Endothelial cell of umbilical vein (primary cell): ENCODE measurements around the gene CSGALNACT2.

Experiments used
- CTCF ChIP-seq, 2 donors: IDR thresholded peaks; 1 replicate in 1 of 2; 2 replicates in 1 of 2; pipeline ENCODE4 v1.5.1; 2011; ENCODE audit warnings: low read length in 2 of 2, mild to moderate bottlenecking in 2 of 2, moderate library complexity in 2 of 2, control low read depth in 1 of 2, inconsistent platforms in 1 of 2, low read depth in 1 of 2; ENCODE audit not compliant: insufficient read depth in 1 of 2; ENCODE audit errors: extremely low read depth in 1 of 2
- EZH2 ChIP-seq: IDR thresholded peaks from 2 replicates; pipeline ENCODE4 v1.6.1; 2012; ENCODE audit warnings: borderline replicate concordance, low read depth, mild to moderate bottlenecking, moderate library complexity, low read length, inconsistent platforms; ENCODE audit not compliant: severe bottlenecking
- FOS ChIP-seq: IDR thresholded peaks from 2 replicates; pipeline ENCODE4 v1.6.1; 2011; ENCODE audit warnings: mild to moderate bottlenecking, low read length, moderate library complexity, borderline replicate concordance; ENCODE audit not compliant: insufficient read depth
- MYC ChIP-seq: IDR thresholded peaks from one replicate; pipeline ENCODE4 v1.6.1; 2011; ENCODE audit warnings: mild to moderate bottlenecking, low read depth, low read length
- POLR2A ChIP-seq: IDR thresholded peaks from 2 replicates; pipeline ENCODE4 v1.6.1; 2012; ENCODE audit warnings: low read depth, mild to moderate bottlenecking, control low read depth, low read length
- POLR2AphosphoS5 ChIP-seq: IDR thresholded peaks from 2 replicates; pipeline ENCODE4 v1.6.1; 2012; ENCODE audit warnings: low read depth, mild to moderate bottlenecking, control low read depth, low read length, moderate library complexity; ENCODE audit not compliant: insufficient read depth

DNA sequence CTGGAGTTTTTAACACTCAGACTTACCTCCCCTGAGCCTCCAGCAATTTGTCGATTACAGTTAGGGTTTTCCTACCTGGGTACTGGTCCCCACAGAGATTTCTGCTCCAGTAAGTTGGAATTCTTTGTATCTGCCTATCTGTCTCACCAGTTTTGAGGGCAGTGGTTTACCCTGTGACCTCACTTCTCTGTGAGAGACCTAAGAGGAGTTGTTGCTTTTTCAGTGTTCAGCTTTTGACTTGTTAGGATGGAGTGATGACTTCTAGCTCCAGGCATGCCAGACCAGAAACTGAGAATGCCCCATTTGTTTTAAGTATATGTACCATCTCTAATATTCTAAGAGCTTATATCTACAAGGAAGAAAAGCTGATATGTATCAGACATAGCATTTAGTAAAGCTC is 42.9 kb downstream of the CSGALNACT2 start:
- TF ChIP-seq POLR2A, result no peak
- no peak for TF ChIP-seq EZH2
- TF ChIP-seq CTCF (IDR thresholded peaks at IDR 0.05; ENCODE audit: extremely low read depth in 1 of 2, insufficient read depth in 1 of 2, low read depth in 1 of 2, low read length in 2 of 2), result no peak
- TF ChIP-seq POLR2AphosphoS5, result no peak
- no peak for TF ChIP-seq MYC
- TF ChIP-seq FOS, result no peak
